OCI-LY7 (cell line): Measurements from ENCODE around the gene COL20A1.

ENCODE experiments used
- CTCF ChIP-seq: fragments of 200-600 bp; sonication (generic); conservative IDR thresholded peaks from 2 replicates; pipeline ENCODE4 v1.5.1; 2014; ENCODE audit warnings: mild to moderate bottlenecking, antibody characterized with exemption, low read length, moderate library complexity, mixed read lengths
- EZH2phosphoT487 ChIP-seq: fragments of 200-600 bp; sonication (generic); IDR thresholded peaks from 2 replicates; pipeline ENCODE4 v1.6.1; 2018; ENCODE audit warnings: low read depth, borderline replicate concordance, mild to moderate bottlenecking, mixed run types, antibody characterized with exemption, low read length, moderate library complexity, mixed read lengths

DNA sequence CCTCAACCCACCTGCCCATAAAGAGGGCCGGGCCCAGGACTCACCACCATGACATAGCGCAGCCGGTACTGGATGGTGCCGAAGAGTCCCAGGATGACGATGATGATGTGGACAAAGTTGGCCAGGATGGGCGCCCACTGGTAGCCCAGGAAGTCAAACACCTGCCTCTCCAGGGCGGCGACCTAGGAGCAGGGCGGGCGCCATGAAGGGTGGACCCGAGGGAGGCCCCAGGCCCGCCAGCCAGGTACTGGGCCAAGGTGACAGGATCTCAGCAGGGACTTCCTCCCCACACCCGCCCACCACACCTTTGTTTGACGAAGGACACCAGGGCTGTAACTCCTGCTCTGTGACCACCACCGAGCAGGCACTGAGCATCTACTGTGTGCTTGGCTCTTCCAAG, 43.1 kb upstream of the COL20A1 start:
- TF ChIP-seq CTCF (no peak), EZH2phosphoT487 (no peak)
